ENCODE data around the gene KIDINS220. TPM values are rescaled to one million over a fixed set of nuclear protein-coding genes. Genes with fewer than 3 reads are reported as not detected.

The KIDINS220 gene
- total RNA-seq, 1 experiment from 2014 or later = 20.1 TPM

- no TSS peak for BruUV-seq (replicated peaks)
- H3K27me3 ChIP-seq (ENCODE audit: insufficient read depth, low read length) = no peaks in the 10 kb centered on the region
- POLR2A ChIA-PET = no interaction called here
Measured at GRCh38 chr2:8756716-8757115, 80.7 kb downstream of the KIDINS220 start.

More at GRCh38 chr2:8756716-8757115, 80.7 kb downstream of the KIDINS220 start:
- H2AFZ ChIP-seq (ENCODE audit: low read depth, low read length, poor library complexity, severe bottlenecking) = no peak overlapping the region
- ATAC-seq (no peak), DNase-seq (ENCODE audit: low read depth, low spot score) (no peak)
- no peaks in the 10 kb centered on the region for H3K79me2 ChIP-seq (ENCODE audit: insufficient read depth, low read length)
- H3K27ac ChIP-seq (ENCODE audit: low read depth, low read length) = no peak overlapping the region
- H3K9me3 ChIP-seq (ENCODE audit: control insufficient read depth in 1 of 2, insufficient read depth in 1 of 2, low read depth in 1 of 2, low read length in 2 of 2) = no peaks in the 10 kb centered on the region
- H3K36me3 ChIP-seq (ENCODE audit: control insufficient read depth in 1 of 2, insufficient read depth in 2 of 2, low read length in 2 of 2) = no peaks in the 10 kb centered on the region
- no peak overlapping the region for H3K9ac ChIP-seq (ENCODE audit: low read length)
- H3K9me2 ChIP-seq (ENCODE audit: insufficient read depth) = no peaks in the 10 kb centered on the region
- RAD21 ChIA-PET (ENCODE audit: low non-redundant PET in 1 of 2, low total read pairs in 2 of 2, uncharacterized antibody in 2 of 2, unreplicated experiment in 2 of 2) = no interaction called here
- H3K4me3 ChIP-seq (replicated peaks in 1 of 2; ENCODE audit: low read depth in 1 of 2, low read length in 2 of 2) = no peak overlapping the region
- no peaks in the 10 kb centered on the region for H4K20me1 ChIP-seq (ENCODE audit: insufficient read depth)
- H3K4me2 ChIP-seq (ENCODE audit: low read length) = no peak overlapping the region
- H3K4me1 ChIP-seq (ENCODE audit: control insufficient read depth in 1 of 2, insufficient read depth in 2 of 2, low read length in 2 of 2) = no peaks in the 10 kb centered on the region; a peak in 1 of 4 replicates
- TF ChIP-seq EZH2phosphoT487 (IDR thresholded peaks at IDR 0.05; ENCODE audit: borderline replicate concordance) (no peak), POLR2AphosphoS5 (IDR thresholded peaks at IDR 0.05; ENCODE audit: low read depth, low read length) (no peak), RAD21 (IDR thresholded peaks at IDR 0.05; ENCODE audit: low read depth) (no peak), REST (IDR thresholded peaks at IDR 0.05; ENCODE audit: low read depth) (no peak), ATF3 (IDR thresholded peaks at IDR 0.05) (no peak), YY1 (IDR thresholded peaks at IDR 0.05; ENCODE audit: extremely low read depth, insufficient replicate concordance, low read depth, low read length) (no peak), CBX3 (IDR thresholded peaks at IDR 0.05; ENCODE audit: low read depth) (no peak), ZFX (IDR thresholded peaks at IDR 0.05) (no peak), FOSL1 (IDR thresholded peaks at IDR 0.05; ENCODE audit: low read depth) (no peak), JUND (IDR thresholded peaks at IDR 0.05) (no peak)
- CTCF ChIA-PET = no interaction called here
- intact Hi-C loops (cut with micrococcal nuclease) = no loop called here
